HEK293T (cell line): Measurements from ENCODE around the gene INPP4A.

Experiments used
- CTCF ChIA-PET: fragments of 350-600 bp; formaldehyde crosslinking; extraction: SDS; loops from one replicate; lab custom pipeline; 2021; ENCODE audit warnings: antibody characterized with exemption, inconsistent platforms; lab: Yijun Ruan, JAX
- POLR2A ChIA-PET: fragments of 350-600 bp; formaldehyde crosslinking; extraction: SDS; loops from one replicate; lab custom pipeline; 2020; ENCODE audit warnings: antibody characterized with exemption, inconsistent platforms; lab: Yijun Ruan, JAX
- DNase-seq: peaks from one replicate; pipeline ENCODE4 v3.0.0; 2012; ENCODE audit warnings: mixed read lengths; ENCODE audit errors: extremely low spot score
- ARNT ChIP-seq: fragments of 450-650 bp; IDR thresholded peaks from 2 replicates; pipeline ENCODE4 v1.6.1; 2017; ENCODE audit warnings: mild to moderate bottlenecking
- BHLHE40 ChIP-seq: fragments of 450-650 bp; IDR thresholded peaks from 2 replicates; pipeline ENCODE4 v1.6.1; 2016; ENCODE audit warnings: mild to moderate bottlenecking, moderate library complexity, borderline replicate concordance
- CTBP1 ChIP-seq: fragments of 450-650 bp; IDR thresholded peaks from 2 replicates; pipeline ENCODE4 v1.6.1; 2016; ENCODE audit warnings: borderline replicate concordance
- ELF4 ChIP-seq: fragments of 450-650 bp; IDR thresholded peaks from 2 replicates; pipeline ENCODE4 v1.6.1; 2017; ENCODE audit warnings: antibody characterized with exemption
- FOXA1 ChIP-seq: fragments of 450-650 bp; IDR thresholded peaks from 2 replicates; pipeline ENCODE4 v1.6.1; 2016; ENCODE audit warnings: mild to moderate bottlenecking
- FOXK2 ChIP-seq: fragments of 450-650 bp; IDR thresholded peaks from 2 replicates; pipeline ENCODE4 v1.6.1; 2016; ENCODE audit warnings: mild to moderate bottlenecking
- FOXM1 ChIP-seq: fragments of 450-650 bp; IDR thresholded peaks from 2 replicates; pipeline ENCODE4 v1.6.1; 2017; ENCODE audit warnings: mild to moderate bottlenecking, borderline replicate concordance
- HDGF ChIP-seq: fragments of 450-650 bp; IDR thresholded peaks from 2 replicates; pipeline ENCODE4 v1.6.1; 2017; ENCODE audit warnings: antibody characterized with exemption, borderline replicate concordance
- L3MBTL2 ChIP-seq: fragments of 450-650 bp; conservative IDR thresholded peaks from 2 replicates; pipeline ENCODE4 v1.6.1; 2016; ENCODE audit warnings: mild to moderate bottlenecking
- LEF1 ChIP-seq: fragments of 450-650 bp; IDR thresholded peaks from 2 replicates; pipeline ENCODE4 v1.6.1; 2017; ENCODE audit warnings: mild to moderate bottlenecking, borderline replicate concordance
- NFRKB ChIP-seq: fragments of 450-650 bp; IDR thresholded peaks from 2 replicates; pipeline ENCODE4 v1.6.1; 2016; ENCODE audit warnings: mild to moderate bottlenecking, moderate library complexity
- PKNOX1 ChIP-seq: fragments of 450-650 bp; IDR thresholded peaks from 2 replicates; pipeline ENCODE4 v1.6.1; 2016
- SP1 ChIP-seq: fragments of 450-650 bp; IDR thresholded peaks from 2 replicates; pipeline ENCODE4 v1.6.1; 2017
- SUZ12 ChIP-seq: fragments of 450-650 bp; IDR thresholded peaks from 2 replicates; pipeline ENCODE4 v1.6.1; 2016; ENCODE audit warnings: mild to moderate bottlenecking
- TARDBP ChIP-seq: fragments of 450-650 bp; IDR thresholded peaks from 2 replicates; pipeline ENCODE4 v1.6.1; 2016
- ZNF384 ChIP-seq: fragments of 450-650 bp; IDR thresholded peaks from 2 replicates; pipeline ENCODE4 v1.6.1; 2016

The INPP4A gene

GRCh38 chr2:98555696-98556095, 111.0 kb downstream of the INPP4A start:
- TF ChIP-seq NFRKB = no peak
- no peak for TF ChIP-seq ARNT
- TF ChIP-seq SUZ12 = no peak
- no peak for TF ChIP-seq SP1
- TF ChIP-seq TARDBP = no peak
- TF ChIP-seq FOXA1 = no peak
- no peak for TF ChIP-seq PKNOX1
- no peak for TF ChIP-seq FOXK2
- TF ChIP-seq CTBP1 = no peak
- TF ChIP-seq BHLHE40 = no peak
- no peak for TF ChIP-seq ZNF384
- TF ChIP-seq HDGF = no peak
- TF ChIP-seq L3MBTL2 = no peak
- no peak for TF ChIP-seq FOXM1
- ChIA-PET POLR2A (no interaction called here), CTCF (no interaction called here)
- DNase-seq = no peak

- ChIA-PET CTCF (interaction anchor here (2.4 kb wide), 1 partner anchor 12 kb away, joined by 10 read pairs; no protein-coding TSS in a partner anchor), POLR2A (no interaction called here)
These were observed 111.8 kb downstream of the INPP4A start for GRCh38 chr2:98556344-98557033.

GRCh38 chr2:98558852-98559530, 114.3 kb downstream of the INPP4A start:
- POLR2A ChIA-PET = no interaction called here
- CTCF ChIA-PET = interaction anchor here (0.9 to 2.4 kb wide), 2 partner anchors 10 kb away, joined by 4 to 10 read pairs; no protein-coding TSS in a partner anchor
- DNase-seq = no peak
- TF ChIP-seq ELF4 = no peak
- TF ChIP-seq BHLHE40 = no peak
- no peak for TF ChIP-seq ZNF384
- TF ChIP-seq NFRKB = no peak
- TF ChIP-seq L3MBTL2 = no peak
- TF ChIP-seq FOXK2 = no peak

More at GRCh38 chr2:98556344-98557033, 111.8 kb downstream of the INPP4A start:
- DNase-seq = no peak
- TF ChIP-seq HDGF (no peak), FOXA1 (no peak), NFRKB (no peak), SUZ12 (no peak), ZNF384 (no peak), PKNOX1 (no peak), BHLHE40 (no peak), LEF1 (no peak), ARNT (no peak), FOXK2 (no peak), L3MBTL2 (no peak), TARDBP (no peak)

- POLR2A ChIA-PET = no interaction called here
- TF ChIP-seq TARDBP = no peak
- no peak for TF ChIP-seq SUZ12
- no peak for TF ChIP-seq BHLHE40
- no peak for TF ChIP-seq ARNT
- CTCF ChIA-PET = interaction anchor here (0.9 to 1.1 kb wide), 2 partner anchors 10 to 12 kb away, joined by 3 to 4 read pairs; no protein-coding TSS in a partner anchor
- no peak for DNase-seq
These were observed 114.9 kb downstream of the INPP4A start for GRCh38 chr2:98559581-98559980.

GRCh38 chr2:98560256-98560771, 115.7 kb downstream of the INPP4A start:
- no peak for DNase-seq
- ChIA-PET CTCF (interaction anchor here (0.9 to 1.1 kb wide), 2 partner anchors 9 to 11 kb away, joined by 3 to 4 read pairs; no protein-coding TSS in a partner anchor), POLR2A (no interaction called here)
- TF ChIP-seq ZNF384 (no peak), FOXK2 (no peak), BHLHE40 (no peak), ELF4 (no peak), LEF1 (no peak), PKNOX1 (no peak), SUZ12 (no peak), NFRKB (no peak), ARNT (no peak), HDGF (no peak), SP1 (no peak), FOXM1 (no peak), FOXA1 (no peak), CTBP1 (no peak), TARDBP (no peak), L3MBTL2 (no peak)

- TF ChIP-seq ZNF384 = no peak
- TF ChIP-seq LEF1 = no peak
- TF ChIP-seq NFRKB = no peak
- TF ChIP-seq SP1 = no peak
- no peak for TF ChIP-seq BHLHE40
- TF ChIP-seq SUZ12 = no peak
- no peak for TF ChIP-seq FOXM1
- no peak for TF ChIP-seq TARDBP
- no peak for TF ChIP-seq FOXK2
- TF ChIP-seq ELF4 = no peak
- TF ChIP-seq L3MBTL2 = no peak
- TF ChIP-seq HDGF = no peak
- ChIA-PET POLR2A (no interaction called here), CTCF (no interaction called here)
- DNase-seq = no peak
These were observed 116.4 kb downstream of the INPP4A start for GRCh38 chr2:98561018-98561417.
